Adrenal gland (tissue), 12 donors: Measurements from ENCODE around the gene CORO6. TPM values are rescaled to one million over a fixed set of nuclear protein-coding genes. Genes with fewer than 3 reads are reported as not detected.

Experiments used
- DNase-seq, 7 donors: peaks; one replicate each; pipeline ENCODE4 v3.0.0-alpha.2; 2019 to 2020
- H3K27ac ChIP-seq, 5 donors: fragments of 200-600 bp; sonication (generic) in 4 of 5; 1 replicate in 3 of 5; 2 replicates in 2 of 5; pipeline versions ENCODE4 v1.5.1 to v1.8.0; 2016 to 2020; ENCODE audit warnings: mild to moderate bottlenecking in 1 of 5
- H3K27me3 ChIP-seq: fragments of 200-600 bp; 2 replicates; pipeline ENCODE4 v1.8.0; 2021
- H3K36me3 ChIP-seq, 2 donors: fragments of 200-600 bp; replicated peaks in 1 of 2; 1 replicate in 1 of 2; 2 replicates in 1 of 2; pipeline versions ENCODE4 v1.5.1 to v1.8.0; 2018 to 2022
- H3K4me1 ChIP-seq, 2 donors: fragments of 200-600 bp; replicated peaks in 1 of 2; 1 replicate in 1 of 2; 2 replicates in 1 of 2; pipeline versions ENCODE4 v1.5.1 to v1.8.0; 2018 to 2021
- H3K4me3 ChIP-seq, 4 donors: fragments of 200-600 bp; sonication (generic) in 3 of 4; one replicate each; pipeline ENCODE4 v1.5.1; 2016 to 2018
- H3K9me3 ChIP-seq, 3 donors: fragments of 200-600 bp; sonication (generic) in 1 of 3; replicated peaks in 1 of 3; 1 replicate in 2 of 3; 2 replicates in 1 of 3; pipeline versions ENCODE4 v1.5.1 to v1.8.0; 2016 to 2021
- CTCF ChIP-seq, 6 experiments: fragments of 450-650 bp in 4 of 6; fragments of 200-600 bp in 2 of 6; sonication (generic) in 1 of 6; IDR thresholded peaks; 1 replicate in 5 of 6; 2 replicates in 1 of 6; pipeline versions ENCODE4 v1.5.1 to v1.8.0; 2016 to 2021; ENCODE audit warnings: antibody characterized with exemption in 6 of 6, mild to moderate bottlenecking in 2 of 6, moderate library complexity in 1 of 6
- POLR2A ChIP-seq, 2 donors: fragments of 450-650 bp; IDR thresholded peaks; one replicate each; pipeline ENCODE4 v1.6.1; 2017; ENCODE audit warnings: antibody characterized with exemption in 2 of 2, mild to moderate bottlenecking in 2 of 2, moderate library complexity in 1 of 2
- WGBS, 4 donors: extraction: QIAGEN DNeasy Blood & Tissue Kit in 2 of 4; methylation state at CpG; one replicate each; pipeline versions ENCODE4 v1.1.5 to v1.1.7; 2013 to 2017; 5-methylcytosine and 5-hydroxymethylcytosine counted together
- intact Hi-C, 2 donors: fragments of 100-400 bp; cut with DNase I; formaldehyde crosslinking; loops; one replicate each; pipeline versions ENCODE4 v1.14.1 to v1.15.0; 2022 to 2023
- polyA plus RNA-seq, 3 donors: library from polyadenylated mRNA; stranded (reverse); fragments of 200-250 nt in 2 of 3; fragments of 350-450 nt in 1 of 3; fragmentation: Illumina TruSeq in 1 of 3; extraction: RNeasy Lipid Tissue Mini Kit (QIAGEN cat#74804) in 1 of 3; gene quantifications; one replicate each; pipeline ENCODE4 v1.2.3, GENCODE V29; 2013 to 2014
- total RNA-seq, 9 donors: library from RNA; depleted of rRNA in 4 of 9; stranded (reverse); fragments of >200 nt in 4 of 9; fragments of 120-200 nt in 1 of 9; fragmentation: NEBNext Ultra II Directional in 1 of 9; extraction: Animal tissue kit (Norgen Biotek cat#: 25700) in 1 of 9; gene quantifications; one replicate each; pipeline versions ENCODE4 v1.1.0 to v1.2.4, GENCODE V29; 2013 to 2023
- donor health status: healthy with polysubstance abuse.
- donor health status: Bipolar disorder and iron deficiency.
- donor health status: DM: yes; HTN: yes; CAD: no.
- donor health status: DM: no; HTN: no; CAD: no.
- donor health status: DM: no; HTN: no; CAD: no.
- donor health status: DM: yes; HTN: yes; CAD: no.

Gene CORO6
- total and polyA plus RNA-seq, 12 donors, result 0.44 to 34.0 (median 5.6) TPM

- peak overlapping the region in 1 of 4 donors; percentile 38 for H3K4me3 ChIP-seq
- no peaks in the 10 kb centered on the region for H3K36me3 ChIP-seq
- intact Hi-C loops, result loop anchor here in 1 of 2 donors (5.0 kb wide), 1 partner anchor 36 kb away; no protein-coding TSS in a partner anchor
- TF ChIP-seq POLR2A (IDR thresholded peaks at IDR 0.05) (no peak), CTCF (IDR thresholded peaks at IDR 0.05) (peak; percentile 50 to 94 (median 80))
- WGBS, 4 donors, result 1 to 3% (median 2%) methylated on average over 6 to 50 of the region's 50 CpGs
- peaks cover 26 to 53% of the 10 kb centered on the region in 2 donors for H3K4me1 ChIP-seq
- peak overlapping the region in 2 of 5 donors; percentile 28 to 41 for H3K27ac ChIP-seq
- no peaks in the 10 kb centered on the region for H3K27me3 ChIP-seq
- H3K9me3 ChIP-seq, result no peaks in the 10 kb centered on the region
- peak; percentile 94 to 98 (median 96) for DNase-seq
These were observed 9.3 kb downstream of the CORO6 start for GRCh38 chr17:29613352-29613837.

- Histone ChIP-seq H3K4me1 (peaks cover 25 to 46% of the 10 kb centered on the region in 2 donors), H3K27me3 (no peaks in the 10 kb centered on the region), H3K27ac (peak overlapping the region in 2 of 5 donors; percentile 28 to 41), H3K9me3 (no peaks in the 10 kb centered on the region), H3K36me3 (no peaks in the 10 kb centered on the region), H3K4me3 (peak overlapping the region in 1 of 4 donors; percentile 38)
- WGBS, 4 donors, result 39 to 91% (median 54%) methylated on average over 12 to 85 of the region's 85 CpGs
- TF ChIP-seq CTCF (IDR thresholded peaks at IDR 0.05) (no peak), POLR2A (IDR thresholded peaks at IDR 0.05) (no peak)
- intact Hi-C loops, result loop anchor here in 1 of 2 donors (5.0 kb wide), 1 partner anchor 35 kb away; no protein-coding TSS in a partner anchor
- DNase-seq, result peak in 1 of 7 donors; percentile 38
These were observed 10.1 kb downstream of the CORO6 start for GRCh38 chr17:29612404-29613280.

- no peaks in the 10 kb centered on the region for H3K9me3 ChIP-seq
- TF ChIP-seq CTCF (IDR thresholded peaks at IDR 0.05), result no peak
- H3K27me3 ChIP-seq, result no peaks in the 10 kb centered on the region
- H3K36me3 ChIP-seq, result no peaks in the 10 kb centered on the region
- H3K4me1 ChIP-seq, result peaks cover 19 to 40% of the 10 kb centered on the region in 2 donors
- intact Hi-C loops, result loop anchor here in 1 of 2 donors (5.0 kb wide), 1 partner anchor 35 kb away; no protein-coding TSS in a partner anchor
- no peak overlapping the region for H3K27ac ChIP-seq
- no peak overlapping the region for H3K4me3 ChIP-seq
- WGBS, 4 donors, result 87 to 97% (median 94%) methylated on average over 10 to 12 of the region's 12 CpGs; no CpG with 5 or more reads in 1 of the 4 donors
- no peak for DNase-seq
These were observed 10.7 kb downstream of the CORO6 start for GRCh38 chr17:29612094-29612403.

GRCh38 chr17:29611351-29612093 is 11.2 kb downstream of the CORO6 start:
- H3K36me3 ChIP-seq, result no peaks in the 10 kb centered on the region
- TF ChIP-seq POLR2A (IDR thresholded peaks at IDR 0.05), result no peak
- TF ChIP-seq CTCF (IDR thresholded peaks at IDR 0.05), result no peak
- H3K27me3 ChIP-seq, result no peaks in the 10 kb centered on the region
- intact Hi-C loops, result loop anchor here in 1 of 2 donors (5.0 kb wide), 1 partner anchor 34 kb away; no protein-coding TSS in a partner anchor
- WGBS, 4 donors, result 90 to 98% (median 97%) methylated on average over 7 to 11 of the region's 11 CpGs
- peaks cover 17 to 34% of the 10 kb centered on the region in 2 donors for H3K4me1 ChIP-seq
- no peak overlapping the region for H3K27ac ChIP-seq
- no peak for DNase-seq
- no peak overlapping the region for H3K4me3 ChIP-seq
- no peaks in the 10 kb centered on the region for H3K9me3 ChIP-seq
